OCI-LY7 (cell line): Measurements from ENCODE around the gene SNRK.

ENCODE experiments used
- CTCF ChIP-seq: fragments of 200-600 bp; sonication (generic); conservative IDR thresholded peaks from 2 replicates; pipeline ENCODE4 v1.5.1; 2014; ENCODE audit warnings: mild to moderate bottlenecking, antibody characterized with exemption, low read length, moderate library complexity, mixed read lengths
- EZH2phosphoT487 ChIP-seq: fragments of 200-600 bp; sonication (generic); IDR thresholded peaks from 2 replicates; pipeline ENCODE4 v1.6.1; 2018; ENCODE audit warnings: low read depth, borderline replicate concordance, mild to moderate bottlenecking, mixed run types, antibody characterized with exemption, low read length, moderate library complexity, mixed read lengths

GRCh38 chr3:43286115-43286840, at the start of gene SNRK:
- no peak for TF ChIP-seq EZH2phosphoT487
- TF ChIP-seq CTCF = peak; percentile 36; the same call in 1 of the 2 replicates
